Keratinocyte (primary cell): Measurements from ENCODE around the gene PLEKHG2.

ENCODE experiments used
- EZH2 ChIP-seq: IDR thresholded peaks from one replicate; pipeline ENCODE4 v1.6.1; 2012; ENCODE audit warnings: inconsistent platforms, mild to moderate bottlenecking, low read length, moderate library complexity
- TF ChIP-seq, protein P1 (sequence below), 3 experiments: IDR thresholded peaks in 1 of 3; conservative IDR thresholded peaks in 1 of 3; optimal IDR thresholded peaks in 1 of 3; 2 replicates in 2 of 3; 3 replicates in 1 of 3; pipeline versions ENCODE3 to v1.5.1; 2011; ENCODE audit warnings: low read length in 3 of 3, mild to moderate bottlenecking in 3 of 3, moderate library complexity in 2 of 3, control low read depth in 1 of 3, inconsistent platforms in 1 of 3; ENCODE audit not compliant: insufficient read depth in 2 of 3; ENCODE audit errors: extremely low read depth in 1 of 3

DNA sequence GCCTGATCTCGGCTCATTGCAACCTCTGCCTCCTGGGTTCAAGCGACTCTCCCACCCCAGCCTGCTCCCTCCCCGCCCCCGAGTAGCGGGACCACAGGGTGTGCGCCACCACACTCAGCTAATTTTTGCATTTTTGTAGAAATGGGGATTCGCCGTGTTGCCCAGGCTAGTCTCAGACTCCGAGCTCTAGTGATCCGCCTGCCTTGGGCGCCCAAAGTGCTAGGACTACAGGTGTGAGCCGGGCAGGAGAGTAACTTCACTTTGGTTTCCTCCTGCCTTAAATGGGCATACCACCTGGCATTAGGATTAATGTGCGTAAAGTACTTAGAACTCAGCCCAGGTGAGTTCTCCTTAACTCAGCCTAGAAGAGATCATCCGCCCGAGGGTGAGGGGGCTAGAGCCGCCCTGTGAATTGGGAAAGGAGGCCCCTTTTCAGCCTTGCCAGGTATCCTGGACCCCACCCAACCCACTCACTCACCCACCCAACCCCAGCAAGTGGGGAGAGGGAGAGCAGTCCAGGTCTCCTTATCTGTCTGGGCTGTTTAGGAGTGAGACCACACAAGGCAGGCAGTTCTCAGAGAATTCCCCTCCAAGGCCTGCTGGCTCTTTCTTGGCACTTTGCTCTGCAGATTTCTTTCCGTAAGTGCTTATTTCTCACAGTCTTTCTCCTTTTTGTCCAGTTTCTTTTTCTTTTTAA lies 7.1 kb upstream of the PLEKHG2 start:
- TF ChIP-seq, protein P1, sequence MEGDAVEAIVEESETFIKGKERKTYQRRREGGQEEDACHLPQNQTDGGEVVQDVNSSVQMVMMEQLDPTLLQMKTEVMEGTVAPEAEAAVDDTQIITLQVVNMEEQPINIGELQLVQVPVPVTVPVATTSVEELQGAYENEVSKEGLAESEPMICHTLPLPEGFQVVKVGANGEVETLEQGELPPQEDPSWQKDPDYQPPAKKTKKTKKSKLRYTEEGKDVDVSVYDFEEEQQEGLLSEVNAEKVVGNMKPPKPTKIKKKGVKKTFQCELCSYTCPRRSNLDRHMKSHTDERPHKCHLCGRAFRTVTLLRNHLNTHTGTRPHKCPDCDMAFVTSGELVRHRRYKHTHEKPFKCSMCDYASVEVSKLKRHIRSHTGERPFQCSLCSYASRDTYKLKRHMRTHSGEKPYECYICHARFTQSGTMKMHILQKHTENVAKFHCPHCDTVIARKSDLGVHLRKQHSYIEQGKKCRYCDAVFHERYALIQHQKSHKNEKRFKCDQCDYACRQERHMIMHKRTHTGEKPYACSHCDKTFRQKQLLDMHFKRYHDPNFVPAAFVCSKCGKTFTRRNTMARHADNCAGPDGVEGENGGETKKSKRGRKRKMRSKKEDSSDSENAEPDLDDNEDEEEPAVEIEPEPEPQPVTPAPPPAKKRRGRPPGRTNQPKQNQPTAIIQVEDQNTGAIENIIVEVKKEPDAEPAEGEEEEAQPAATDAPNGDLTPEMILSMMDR (optimal IDR thresholded peaks at IDR 0.05 in 1 of 3, IDR thresholded peaks at IDR 0.05 in 1 of 3, conservative IDR thresholded peaks at IDR 0.05 in 1 of 3; ENCODE audit: extremely low read depth in 1 of 3, insufficient read depth in 2 of 3, low read length in 3 of 3), result no peak
- TF ChIP-seq EZH2, result no peak
